K562 (cell line): ENCODE measurements around the gene CHAC1. TPM values are rescaled to one million over a fixed set of nuclear protein-coding genes. Genes with fewer than 3 reads are reported as not detected.

Experiments used
- DNMT1 ChIP-seq: fragments of 450-650 bp; IDR thresholded peaks from 2 replicates; pipeline ENCODE4 v1.6.1; 2016; ENCODE audit warnings: antibody characterized with exemption, mild to moderate bottlenecking
- HMG20B ChIP-seq: fragments of 250-450 bp; sonication (Bioruptor Pico); IDR thresholded peaks from 2 replicates; pipeline ENCODE4 v1.5.0; 2021; ENCODE audit warnings: mild to moderate bottlenecking
- RB1 ChIP-seq: fragments of 450-650 bp; IDR thresholded peaks from 2 replicates; pipeline ENCODE4 v1.6.1; 2017; ENCODE audit warnings: low read depth, mild to moderate bottlenecking
- RFX7 ChIP-seq: fragments of 250-450 bp; sonication (Bioruptor Pico); IDR thresholded peaks from 2 replicates; pipeline ENCODE4 v1.5.1; 2021; ENCODE audit warnings: mild to moderate bottlenecking
- ZNF311 ChIP-seq: fragments of 250-450 bp; sonication (Bioruptor Pico); IDR thresholded peaks from 2 replicates; pipeline ENCODE4 v1.4.0; 2020; ENCODE audit warnings: mild to moderate bottlenecking, moderate library complexity
- ZNF57 ChIP-seq: fragments of 450-650 bp; formaldehyde crosslinking; IDR thresholded peaks from 2 replicates; pipeline ENCODE4 v1.4.0; 2020; ENCODE audit warnings: mild to moderate bottlenecking, moderate library complexity
- polyA plus RNA-seq, 8 experiments: library from polyadenylated mRNA; depleted of rRNA in 4 of 8; stranded (reverse) in 5 of 8; unstranded in 3 of 8; fragments of >200 nt; fragmentation: Nextera tagmentation in 2 of 8; fragmentation: Illumina TruSeq in 1 of 8; extraction: Ambion mirVana in 2 of 8; extraction: Trizol in 1 of 8; gene quantifications; 2 replicates each; pipeline versions ENCODE4 v1.2.1 to v1.2.3, GENCODE V29; 2011 to 2014; ENCODE audit warnings: inconsistent platforms in 1 of 8, missing spikeins in 1 of 8
- total RNA-seq, 7 experiments: library from RNA; depleted of rRNA in 6 of 7; stranded (reverse); fragments of >200 nt in 6 of 7; fragmentation: Illumina TruSeq in 2 of 7; extraction: Trizol in 2 of 7; gene quantifications; 2 replicates each; pipeline versions ENCODE4 v1.2.1 to v1.2.3, GENCODE V29; 2011 to 2021; ENCODE audit warnings: low replicate concordance in 1 of 7
- TF ChIP-seq, protein P1 (sequence below): fragments of 250-450 bp; sonication (Bioruptor Pico); IDR thresholded peaks from 2 replicates; pipeline ENCODE4 v1.5.1; 2021; ENCODE audit warnings: mild to moderate bottlenecking
- TF ChIP-seq, protein P2 (sequence below): fragments of 450-650 bp; conservative IDR thresholded peaks from 2 replicates; pipeline ENCODE4 v1.6.1; 2016; ENCODE audit warnings: missing genetic modification characterization, low read depth, mild to moderate bottlenecking, control low read depth, missing compliant biosample characterization
- TF ChIP-seq, protein P3 (sequence below): fragments of 450-650 bp; formaldehyde crosslinking; conservative IDR thresholded peaks from 2 replicates; pipeline ENCODE4 v1.4.0; 2022; ENCODE audit warnings: mild to moderate bottlenecking, missing genetic modification characterization
- TF ChIP-seq, protein P4 (sequence below): conservative IDR thresholded peaks from 2 replicates; pipeline ENCODE4 v1.6.1; 2011; ENCODE audit warnings: low read depth, mild to moderate bottlenecking, low read length; ENCODE audit not compliant: control insufficient read depth
- TF ChIP-seq, protein P5 (sequence below): sonication (generic); formaldehyde crosslinking; IDR thresholded peaks from 2 replicates; pipeline ENCODE4 v1.8.0; 2022; ENCODE audit warnings: mild to moderate bottlenecking, missing genetic modification reagents
- TF ChIP-seq, protein P6 (sequence below): fragments of 450-650 bp; formaldehyde crosslinking; IDR thresholded peaks from 2 replicates; pipeline ENCODE4 v1.4.0; 2020; ENCODE audit warnings: mild to moderate bottlenecking, moderate library complexity
- TF ChIP-seq, protein P7 (sequence below): IDR thresholded peaks from 2 replicates; pipeline ENCODE4 v1.6.1; 2016; ENCODE audit warnings: missing genetic modification characterization, missing compliant biosample characterization
- TF ChIP-seq, protein P8 (sequence below): fragments of 450-650 bp; IDR thresholded peaks from 2 replicates; pipeline ENCODE4 v1.6.1; 2016

CHAC1 gene
- total and polyA plus RNA-seq, 9 of the 15 experiments (the other 6 are each of a cell fraction or from before 2014, with no cell fraction given): 0.47 to 39.0 (median 7.5) TPM

DNA sequence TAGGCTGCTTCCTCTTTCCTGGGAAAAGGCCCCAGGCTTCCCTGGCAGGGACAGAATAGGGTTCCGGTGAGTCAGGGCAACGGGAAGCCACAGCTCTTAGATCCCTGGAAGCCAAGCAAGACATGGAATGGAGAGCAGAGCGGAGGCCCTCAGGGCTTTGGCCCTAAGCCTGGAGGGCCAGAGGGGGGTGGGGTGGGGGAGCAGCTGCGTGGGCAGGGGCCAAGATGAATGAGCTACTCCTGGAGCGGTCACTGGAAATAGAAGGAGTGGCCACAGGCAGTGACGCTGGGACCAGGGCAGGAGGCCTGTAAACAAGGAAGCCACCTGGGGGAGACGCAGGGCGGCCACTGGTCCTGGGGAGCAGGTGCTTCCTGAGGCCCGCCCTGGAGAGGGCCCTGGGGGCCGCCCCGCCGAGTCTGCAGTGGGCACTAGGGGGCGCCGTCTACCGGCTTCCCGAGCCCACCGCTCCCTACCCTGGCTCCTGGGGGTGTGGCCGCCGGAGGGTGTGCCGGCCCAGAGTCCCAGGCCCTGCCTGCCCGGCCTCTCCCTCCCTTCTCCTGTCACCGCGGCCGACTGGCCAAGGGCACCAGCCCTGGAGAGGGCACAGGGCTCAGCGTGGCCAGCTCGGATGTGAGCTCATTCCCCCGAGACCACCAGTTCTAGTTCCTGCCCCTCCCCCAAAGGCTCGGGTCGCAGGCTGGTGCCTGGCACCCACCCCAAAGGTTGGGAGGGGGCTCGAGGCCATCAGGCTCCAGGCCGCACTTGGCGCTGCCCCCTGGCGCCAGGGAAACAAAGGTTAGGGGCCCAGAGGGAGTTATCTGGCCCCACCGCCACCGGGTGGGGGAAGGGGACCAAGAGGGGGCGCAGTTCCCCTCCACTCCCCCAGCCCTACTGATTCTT is 46.9 kb upstream of the CHAC1 start (continued):
- TF ChIP-seq, protein P1, sequence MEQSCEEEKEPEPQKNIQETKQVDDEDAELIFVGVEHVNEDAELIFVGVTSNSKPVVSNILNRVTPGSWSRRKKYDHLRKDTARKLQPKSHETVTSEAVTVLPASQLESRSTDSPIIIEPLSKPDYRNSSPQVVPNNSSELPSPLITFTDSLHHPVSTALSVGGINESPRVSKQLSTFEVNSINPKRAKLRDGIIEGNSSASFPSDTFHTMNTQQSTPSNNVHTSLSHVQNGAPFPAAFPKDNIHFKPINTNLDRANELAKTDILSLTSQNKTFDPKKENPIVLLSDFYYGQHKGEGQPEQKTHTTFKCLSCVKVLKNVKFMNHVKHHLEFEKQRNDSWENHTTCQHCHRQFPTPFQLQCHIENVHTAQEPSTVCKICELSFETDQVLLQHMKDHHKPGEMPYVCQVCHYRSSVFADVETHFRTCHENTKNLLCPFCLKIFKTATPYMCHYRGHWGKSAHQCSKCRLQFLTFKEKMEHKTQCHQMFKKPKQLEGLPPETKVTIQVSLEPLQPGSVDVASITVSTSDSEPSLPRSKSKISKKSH: no peak
- TF ChIP-seq HMG20B (no peak), RB1 (peak; percentile 94), ZNF57 (CRISPR knock-in tag) (no peak), RFX7 (CRISPR knock-in tag) (no peak), ZNF311 (CRISPR knock-in tag) (no peak), DNMT1 (no peak)
- TF ChIP-seq, protein P2, sequence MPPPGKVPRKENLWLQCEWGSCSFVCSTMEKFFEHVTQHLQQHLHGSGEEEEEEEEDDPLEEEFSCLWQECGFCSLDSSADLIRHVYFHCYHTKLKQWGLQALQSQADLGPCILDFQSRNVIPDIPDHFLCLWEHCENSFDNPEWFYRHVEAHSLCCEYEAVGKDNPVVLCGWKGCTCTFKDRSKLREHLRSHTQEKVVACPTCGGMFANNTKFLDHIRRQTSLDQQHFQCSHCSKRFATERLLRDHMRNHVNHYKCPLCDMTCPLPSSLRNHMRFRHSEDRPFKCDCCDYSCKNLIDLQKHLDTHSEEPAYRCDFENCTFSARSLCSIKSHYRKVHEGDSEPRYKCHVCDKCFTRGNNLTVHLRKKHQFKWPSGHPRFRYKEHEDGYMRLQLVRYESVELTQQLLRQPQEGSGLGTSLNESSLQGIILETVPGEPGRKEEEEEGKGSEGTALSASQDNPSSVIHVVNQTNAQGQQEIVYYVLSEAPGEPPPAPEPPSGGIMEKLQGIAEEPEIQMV (tag): no peak
- TF ChIP-seq, protein P3, sequence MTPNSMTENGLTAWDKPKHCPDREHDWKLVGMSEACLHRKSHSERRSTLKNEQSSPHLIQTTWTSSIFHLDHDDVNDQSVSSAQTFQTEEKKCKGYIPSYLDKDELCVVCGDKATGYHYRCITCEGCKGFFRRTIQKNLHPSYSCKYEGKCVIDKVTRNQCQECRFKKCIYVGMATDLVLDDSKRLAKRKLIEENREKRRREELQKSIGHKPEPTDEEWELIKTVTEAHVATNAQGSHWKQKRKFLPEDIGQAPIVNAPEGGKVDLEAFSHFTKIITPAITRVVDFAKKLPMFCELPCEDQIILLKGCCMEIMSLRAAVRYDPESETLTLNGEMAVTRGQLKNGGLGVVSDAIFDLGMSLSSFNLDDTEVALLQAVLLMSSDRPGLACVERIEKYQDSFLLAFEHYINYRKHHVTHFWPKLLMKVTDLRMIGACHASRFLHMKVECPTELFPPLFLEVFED (CRISPR knock-in tag): no peak
- TF ChIP-seq, protein P4, sequence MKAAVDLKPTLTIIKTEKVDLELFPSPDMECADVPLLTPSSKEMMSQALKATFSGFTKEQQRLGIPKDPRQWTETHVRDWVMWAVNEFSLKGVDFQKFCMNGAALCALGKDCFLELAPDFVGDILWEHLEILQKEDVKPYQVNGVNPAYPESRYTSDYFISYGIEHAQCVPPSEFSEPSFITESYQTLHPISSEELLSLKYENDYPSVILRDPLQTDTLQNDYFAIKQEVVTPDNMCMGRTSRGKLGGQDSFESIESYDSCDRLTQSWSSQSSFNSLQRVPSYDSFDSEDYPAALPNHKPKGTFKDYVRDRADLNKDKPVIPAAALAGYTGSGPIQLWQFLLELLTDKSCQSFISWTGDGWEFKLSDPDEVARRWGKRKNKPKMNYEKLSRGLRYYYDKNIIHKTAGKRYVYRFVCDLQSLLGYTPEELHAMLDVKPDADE: peak; percentile 43; the same call in 1 of the 2 replicates
- TF ChIP-seq, protein P5, sequence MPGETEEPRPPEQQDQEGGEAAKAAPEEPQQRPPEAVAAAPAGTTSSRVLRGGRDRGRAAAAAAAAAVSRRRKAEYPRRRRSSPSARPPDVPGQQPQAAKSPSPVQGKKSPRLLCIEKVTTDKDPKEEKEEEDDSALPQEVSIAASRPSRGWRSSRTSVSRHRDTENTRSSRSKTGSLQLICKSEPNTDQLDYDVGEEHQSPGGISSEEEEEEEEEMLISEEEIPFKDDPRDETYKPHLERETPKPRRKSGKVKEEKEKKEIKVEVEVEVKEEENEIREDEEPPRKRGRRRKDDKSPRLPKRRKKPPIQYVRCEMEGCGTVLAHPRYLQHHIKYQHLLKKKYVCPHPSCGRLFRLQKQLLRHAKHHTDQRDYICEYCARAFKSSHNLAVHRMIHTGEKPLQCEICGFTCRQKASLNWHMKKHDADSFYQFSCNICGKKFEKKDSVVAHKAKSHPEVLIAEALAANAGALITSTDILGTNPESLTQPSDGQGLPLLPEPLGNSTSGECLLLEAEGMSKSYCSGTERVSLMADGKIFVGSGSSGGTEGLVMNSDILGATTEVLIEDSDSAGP (CRISPR knock-in tag): no peak
- TF ChIP-seq, protein P6, sequence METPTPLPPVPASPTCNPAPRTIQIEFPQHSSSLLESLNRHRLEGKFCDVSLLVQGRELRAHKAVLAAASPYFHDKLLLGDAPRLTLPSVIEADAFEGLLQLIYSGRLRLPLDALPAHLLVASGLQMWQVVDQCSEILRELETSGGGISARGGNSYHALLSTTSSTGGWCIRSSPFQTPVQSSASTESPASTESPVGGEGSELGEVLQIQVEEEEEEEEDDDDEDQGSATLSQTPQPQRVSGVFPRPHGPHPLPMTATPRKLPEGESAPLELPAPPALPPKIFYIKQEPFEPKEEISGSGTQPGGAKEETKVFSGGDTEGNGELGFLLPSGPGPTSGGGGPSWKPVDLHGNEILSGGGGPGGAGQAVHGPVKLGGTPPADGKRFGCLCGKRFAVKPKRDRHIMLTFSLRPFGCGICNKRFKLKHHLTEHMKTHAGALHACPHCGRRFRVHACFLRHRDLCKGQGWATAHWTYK (CRISPR knock-in tag): peak; percentile 55; the same call in 1 of the 2 replicates
- TF ChIP-seq, protein P7, sequence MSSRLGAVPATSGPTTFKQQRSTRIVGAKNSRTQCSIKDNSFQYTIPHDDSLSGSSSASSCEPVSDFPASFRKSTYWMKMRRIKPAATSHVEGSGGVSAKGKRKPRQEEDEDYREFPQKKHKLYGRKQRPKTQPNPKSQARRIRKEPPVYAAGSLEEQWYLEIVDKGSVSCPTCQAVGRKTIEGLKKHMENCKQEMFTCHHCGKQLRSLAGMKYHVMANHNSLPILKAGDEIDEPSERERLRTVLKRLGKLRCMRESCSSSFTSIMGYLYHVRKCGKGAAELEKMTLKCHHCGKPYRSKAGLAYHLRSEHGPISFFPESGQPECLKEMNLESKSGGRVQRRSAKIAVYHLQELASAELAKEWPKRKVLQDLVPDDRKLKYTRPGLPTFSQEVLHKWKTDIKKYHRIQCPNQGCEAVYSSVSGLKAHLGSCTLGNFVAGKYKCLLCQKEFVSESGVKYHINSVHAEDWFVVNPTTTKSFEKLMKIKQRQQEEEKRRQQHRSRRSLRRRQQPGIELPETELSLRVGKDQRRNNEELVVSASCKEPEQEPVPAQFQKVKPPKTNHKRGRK (tag): no peak
- TF ChIP-seq, protein P8, sequence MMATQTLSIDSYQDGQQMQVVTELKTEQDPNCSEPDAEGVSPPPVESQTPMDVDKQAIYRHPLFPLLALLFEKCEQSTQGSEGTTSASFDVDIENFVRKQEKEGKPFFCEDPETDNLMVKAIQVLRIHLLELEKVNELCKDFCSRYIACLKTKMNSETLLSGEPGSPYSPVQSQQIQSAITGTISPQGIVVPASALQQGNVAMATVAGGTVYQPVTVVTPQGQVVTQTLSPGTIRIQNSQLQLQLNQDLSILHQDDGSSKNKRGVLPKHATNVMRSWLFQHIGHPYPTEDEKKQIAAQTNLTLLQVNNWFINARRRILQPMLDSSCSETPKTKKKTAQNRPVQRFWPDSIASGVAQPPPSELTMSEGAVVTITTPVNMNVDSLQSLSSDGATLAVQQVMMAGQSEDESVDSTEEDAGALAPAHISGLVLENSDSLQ: peak; percentile 23; the same call in 1 of the 2 replicates
